ENCODE measurements around the gene TRPM3. TPM values are rescaled to one million over a fixed set of nuclear protein-coding genes. Genes with fewer than 3 reads are reported as not detected.

The TRPM3 gene
- total and polyA plus RNA-seq, 9 of the 15 experiments (the other 6 are each of a cell fraction or from before 2014, with no cell fraction given): 0.04 TPM; not detected in 8

DNA sequence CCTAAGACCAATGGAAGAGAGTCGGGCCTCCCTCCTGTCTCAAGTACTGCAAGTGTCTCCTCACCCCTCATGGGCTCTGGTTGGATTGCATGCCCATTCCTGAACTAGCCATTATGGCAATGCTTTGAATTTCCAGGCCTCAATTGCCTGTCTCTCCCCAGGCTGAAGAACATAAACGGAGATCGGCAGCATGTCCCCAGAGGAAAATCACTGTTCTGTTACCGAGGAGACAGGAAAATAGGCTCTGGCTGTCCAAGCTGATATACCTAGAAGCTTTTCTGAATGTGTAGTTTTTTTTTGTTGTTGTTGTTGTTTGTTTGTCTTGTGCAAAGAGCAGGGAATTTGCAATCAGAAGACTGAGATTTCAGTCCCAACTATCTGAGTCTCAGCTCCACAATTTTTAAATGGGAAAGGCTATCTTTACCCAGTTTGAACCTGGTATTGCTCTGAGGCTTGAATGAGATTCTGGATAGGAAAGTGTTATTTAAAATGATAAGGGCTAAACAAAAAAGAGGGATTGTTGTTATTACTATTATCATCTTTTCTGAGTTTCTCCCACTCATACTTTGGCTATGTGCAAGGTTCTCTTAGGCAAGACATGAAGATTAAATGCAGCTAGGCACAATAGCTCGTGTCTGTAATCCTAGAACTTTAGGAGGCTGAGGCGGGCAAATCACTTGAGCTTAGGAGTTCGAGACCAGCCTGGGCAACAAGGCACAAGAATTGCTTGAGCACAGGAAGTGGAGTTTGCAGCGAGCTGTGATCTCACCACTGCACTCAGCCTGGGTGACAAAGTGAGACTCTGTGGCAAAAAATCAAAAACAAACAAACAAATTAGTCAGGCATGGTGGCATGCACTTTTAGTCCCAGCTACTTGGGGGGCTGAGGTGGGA, 629.7 kb downstream of the TRPM3 start:
- no peak for ATAC-seq
- no peak overlapping the region for H3K9ac ChIP-seq (ENCODE audit: insufficient read depth in 1 of 2, low read depth in 2 of 2, low read length in 2 of 2)
- intact Hi-C loops (cut with micrococcal nuclease): no loop called here
- no TSS peak for BruUV-seq (replicated peaks)
- no peaks in the 10 kb centered on the region for H3K27me3 ChIP-seq (ENCODE audit: control insufficient read depth in 2 of 2, insufficient read depth in 2 of 2, low read length in 2 of 2)
- H3K9me3 ChIP-seq (replicated peaks; ENCODE audit: control insufficient read depth, insufficient read depth, low read depth, low read length): no peaks in the 10 kb centered on the region
- H3K4me1 ChIP-seq (replicated peaks in 1 of 2; ENCODE audit: control insufficient read depth in 2 of 2, insufficient read depth in 2 of 2, low read length in 2 of 2): peaks cover 0 to 9% of the 10 kb centered on the region in 2 experiments; a peak in 3 of 5 replicates
- ChIA-PET POLR2A (interaction anchor here (0.8 to 1.2 kb wide), 2 partner anchors 10 to 11 kb away, joined by 3 read pairs; no protein-coding TSS in a partner anchor), CTCF (ENCODE audit: low intra/inter-chr PET ratio) (no interaction called here)
- TF ChIP-seq ASH1L (IDR thresholded peaks at IDR 0.05; ENCODE audit: borderline replicate concordance, low read depth, partially characterized antibody): no peak
- no peak for TF ChIP-seq RBM15 (IDR thresholded peaks at IDR 0.05; ENCODE audit: insufficient read depth, low read length)
- TF ChIP-seq NONO (IDR thresholded peaks at IDR 0.05; ENCODE audit: low read depth in 2 of 2, low read length in 1 of 2): no peak
- no peak for TF ChIP-seq HNRNPLL (IDR thresholded peaks at IDR 0.05; ENCODE audit: low read depth, low read length, poor library complexity, severe bottlenecking)
- no peak for TF ChIP-seq ZNF121 (CRISPR knock-in tag; conservative IDR thresholded peaks at IDR 0.05)
- TF ChIP-seq, protein P1, sequence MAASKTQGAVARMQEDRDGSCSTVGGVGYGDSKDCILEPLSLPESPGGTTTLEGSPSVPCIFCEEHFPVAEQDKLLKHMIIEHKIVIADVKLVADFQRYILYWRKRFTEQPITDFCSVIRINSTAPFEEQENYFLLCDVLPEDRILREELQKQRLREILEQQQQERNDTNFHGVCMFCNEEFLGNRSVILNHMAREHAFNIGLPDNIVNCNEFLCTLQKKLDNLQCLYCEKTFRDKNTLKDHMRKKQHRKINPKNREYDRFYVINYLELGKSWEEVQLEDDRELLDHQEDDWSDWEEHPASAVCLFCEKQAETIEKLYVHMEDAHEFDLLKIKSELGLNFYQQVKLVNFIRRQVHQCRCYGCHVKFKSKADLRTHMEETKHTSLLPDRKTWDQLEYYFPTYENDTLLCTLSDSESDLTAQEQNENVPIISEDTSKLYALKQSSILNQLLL (CRISPR knock-in tag; IDR thresholded peaks at IDR 0.05; ENCODE audit: borderline replicate concordance): no peak
- no peak for TF ChIP-seq PHB (CRISPR knock-in tag; IDR thresholded peaks at IDR 0.05)
- FAIRE-seq: no peak
- in situ Hi-C loops (cut with MboI): no loop called here
- no peaks in the 10 kb centered on the region for H4K20me1 ChIP-seq (replicated peaks; ENCODE audit: control insufficient read depth, insufficient read depth, low read length)
- H3K36me3 ChIP-seq (ENCODE audit: control insufficient read depth, insufficient read depth, low read length): no peaks in the 10 kb centered on the region
- WGBS (ENCODE audit: insufficient coverage, low coverage, missing lambda C conversion rate): 48% methylated on average over 6 of the region's 8 CpGs
- no peak overlapping the region for H2AFZ ChIP-seq (ENCODE audit: low read depth, low read length)
- no peaks in the 10 kb centered on the region for H3K9me1 ChIP-seq (ENCODE audit: control insufficient read depth, insufficient read depth, low read length)
- H3K4me2 ChIP-seq (ENCODE audit: insufficient read depth, low read length): no peak overlapping the region
- no peak overlapping the region for H3K27ac ChIP-seq (ENCODE audit: extremely low read depth, low read depth, low read length)
- DNase-seq (ENCODE audit: extremely low read depth in 1 of 4, low spot score in 3 of 4): no peak
- H3K79me2 ChIP-seq (ENCODE audit: control insufficient read depth, insufficient read depth, low read length): no peaks in the 10 kb centered on the region
- no peak overlapping the region for H3K4me3 ChIP-seq

All from K562 (cell line).